Natural killer cell (primary cell): ENCODE results near the gene CEP170B. TPM values are rescaled to one million over a fixed set of nuclear protein-coding genes. Genes with fewer than 3 reads are reported as not detected.
A peak's percentile ranks its signal among the peaks of the same experiment; 100 is the strongest.

Experiments used
- ATAC-seq, 3 donors: fragments of 150-1000 bp in 2 of 3; fragments of 200-7000 bp in 1 of 3; cut with Tn5 transposase; 1 replicate in 1 of 3; 2 replicates in 2 of 3; pipeline ENCODE4 v1.10.0; 2021; ENCODE audit warnings: mild to moderate bottlenecking in 2 of 3, moderate library complexity in 2 of 3
- DNase-seq, 2 donors: peaks; one replicate each; pipeline versions ENCODE4 v3.0.0 to v3.0.0-alpha.2; 2013 to 2021; ENCODE audit warnings: mixed read lengths in 1 of 2
- H3K27ac ChIP-seq: one replicate; pipeline ENCODE4 v1.5.1; 2013; ENCODE audit warnings: mild to moderate bottlenecking, low read length
- H3K27me3 ChIP-seq: one replicate; pipeline ENCODE4 v1.6.1; 2013; ENCODE audit warnings: low read length; ENCODE audit not compliant: control insufficient read depth, insufficient read depth
- H3K36me3 ChIP-seq: one replicate; pipeline ENCODE4 v1.6.1; 2013; ENCODE audit warnings: low read length; ENCODE audit not compliant: control insufficient read depth, insufficient read depth
- H3K4me1 ChIP-seq: one replicate; pipeline ENCODE4 v1.6.1; 2013; ENCODE audit warnings: low read length; ENCODE audit not compliant: control insufficient read depth, insufficient read depth
- H3K4me3 ChIP-seq: one replicate; pipeline ENCODE4 v1.5.1; 2013; ENCODE audit warnings: low read length
- H3K9me3 ChIP-seq: one replicate; pipeline ENCODE4 v1.6.1; 2013; ENCODE audit warnings: low read length; ENCODE audit not compliant: control insufficient read depth, insufficient read depth
- H3K27ac Mint-ChIP-seq, 2 donors: one replicate each; pipeline ENCODE4 v1.8.0; 2022; ENCODE audit warnings: mild to moderate bottlenecking in 2 of 2, mixed read lengths in 2 of 2, moderate library complexity in 1 of 2
- H3K27me3 Mint-ChIP-seq, 2 donors: one replicate each; pipeline ENCODE4 v1.8.0; 2022; ENCODE audit warnings: low read depth in 2 of 2, mixed read lengths in 2 of 2
- H3K36me3 Mint-ChIP-seq: one replicate; pipeline ENCODE4 v1.8.0; 2022; ENCODE audit warnings: mixed read lengths
- H3K4me1 Mint-ChIP-seq, 2 donors: one replicate each; pipeline ENCODE4 v1.8.0; 2022; ENCODE audit warnings: mixed read lengths in 2 of 2
- H3K4me3 Mint-ChIP-seq: one replicate; pipeline ENCODE4 v1.8.0; 2022; ENCODE audit warnings: mild to moderate bottlenecking, moderate library complexity, mixed read lengths
- H3K9me3 Mint-ChIP-seq, 2 donors: one replicate each; pipeline ENCODE4 v1.8.0; 2022; ENCODE audit warnings: mixed read lengths in 2 of 2
- CTCF ChIP-seq: fragments of 200-600 bp; IDR thresholded peaks from one replicate; pipeline ENCODE4 v1.8.0; 2022; ENCODE audit warnings: antibody characterized with exemption
- WGBS: methylation state at CpG from one replicate; pipeline ENCODE4 v1.1.7; 2013; ENCODE audit warnings: missing lambda C conversion rate; ENCODE audit not compliant: insufficient coverage; 5-methylcytosine and 5-hydroxymethylcytosine counted together
- intact Hi-C: fragments of 100-400 bp; cut with micrococcal nuclease; formaldehyde crosslinking; loops from one replicate; pipeline ENCODE4 v1.14.2; 2022
- total RNA-seq, 4 donors: library from RNA; stranded (reverse); fragments of 120-200 nt in 1 of 4; gene quantifications; one replicate each; pipeline versions ENCODE4 v1.2.3 to v1.2.4, GENCODE V29; 2013 to 2022

The CEP170B gene
- total RNA-seq, 3 donors from 2014 or later (not counting 1 experiment from before 2014, with no cell fraction given), result 0.24 to 0.72 (median 0.30) TPM

GRCh38 chr14:104928391-104929133 is 63.5 kb downstream of the CEP170B start:
- Histone ChIP-seq H3K4me3 (no peak overlapping the region), H3K9me3 (no peaks in the 10 kb centered on the region), H3K27me3 (no peaks in the 10 kb centered on the region), H3K36me3 (no peaks in the 10 kb centered on the region), H3K27ac (no peak overlapping the region), H3K4me1 (peaks cover 43% of the 10 kb centered on the region)
- Mint-ChIP-seq H3K36me3 (no peaks in the 10 kb centered on the region), H3K27me3 (no peaks in the 10 kb centered on the region), H3K4me1 (no peaks in the 10 kb centered on the region), H3K27ac (no peak overlapping the region), H3K4me3 (no peak overlapping the region), H3K9me3 (no peaks in the 10 kb centered on the region)
- intact Hi-C loops, result no loop called here
- TF ChIP-seq CTCF, result no peak
- ATAC-seq, result no peak
- no peak for DNase-seq
- 91% methylated on average over 17 of the region's 17 CpGs for WGBS

- Mint-ChIP-seq H3K36me3 (no peaks in the 10 kb centered on the region), H3K4me3 (peak overlapping the region; percentile 23), H3K27me3 (peaks cover 0 to 4% of the 10 kb centered on the region in 2 donors), H3K4me1 (peaks cover 0 to 3% of the 10 kb centered on the region in 2 donors), H3K27ac (no peak overlapping the region), H3K9me3 (no peaks in the 10 kb centered on the region)
- Histone ChIP-seq H3K9me3 (no peaks in the 10 kb centered on the region), H3K4me3 (no peak overlapping the region), H3K36me3 (no peaks in the 10 kb centered on the region), H3K4me1 (peaks cover 39% of the 10 kb centered on the region), H3K27ac (no peak overlapping the region), H3K27me3 (peaks cover 5% of the 10 kb centered on the region)
- TF ChIP-seq CTCF, result no peak
- ATAC-seq, result no peak
- intact Hi-C loops, result no loop called here
- no peak for DNase-seq
- WGBS, result 92% methylated on average over 15 of the region's 15 CpGs
Observed at GRCh38 chr14:104929268-104930230, 64.5 kb downstream of the CEP170B start.

GRCh38 chr14:104930526-104931303 is 65.6 kb downstream of the CEP170B start:
- no peaks in the 10 kb centered on the region for H3K36me3 Mint-ChIP-seq
- no peaks in the 10 kb centered on the region for H3K9me3 ChIP-seq
- no peaks in the 10 kb centered on the region for H3K9me3 Mint-ChIP-seq
- peaks cover 0 to 9% of the 10 kb centered on the region in 2 donors for H3K27me3 Mint-ChIP-seq
- 93% methylated on average over 8 of the region's 10 CpGs for WGBS
- H3K27me3 ChIP-seq, result peaks cover 5% of the 10 kb centered on the region
- no peak overlapping the region for H3K4me3 ChIP-seq
- no peak for TF ChIP-seq CTCF
- ATAC-seq, result no peak
- no peak overlapping the region for H3K27ac Mint-ChIP-seq
- no peak overlapping the region for H3K27ac ChIP-seq
- DNase-seq, result no peak
- no peak overlapping the region for H3K4me3 Mint-ChIP-seq
- peaks cover 32% of the 10 kb centered on the region for H3K4me1 ChIP-seq
- H3K36me3 ChIP-seq, result no peaks in the 10 kb centered on the region
- H3K4me1 Mint-ChIP-seq, result peaks cover 0 to 5% of the 10 kb centered on the region in 2 donors
- intact Hi-C loops, result no loop called here
